CD4-positive, alpha-beta memory T cell (primary cell): ENCODE measurements around the gene ARHGAP21. TPM values are rescaled to one million over a fixed set of nuclear protein-coding genes. Genes with fewer than 3 reads are reported as not detected.

ENCODE experiments used
- CTCF ChIA-PET: fragments of 350-600 bp; sonication (Branson Sonifier 250); formaldehyde crosslinking; loops from one replicate; lab custom pipeline; 2021; ENCODE audit warnings: inconsistent platforms; ENCODE audit not compliant: partially characterized antibody; lab: Charles Lee
- POLR2A ChIA-PET: fragments of 350-600 bp; sonication (Branson Sonifier 250); formaldehyde crosslinking; loops from one replicate; lab custom pipeline; 2021; ENCODE audit not compliant: partially characterized antibody; lab: Charles Lee
- DNase-seq, 5 donors: peaks; one replicate each; pipeline versions ENCODE4 v3.0.0 to v3.0.0-alpha.2; 2020 to 2022; ENCODE audit warnings: mixed read lengths in 1 of 5
- H3K27ac ChIP-seq: one replicate; pipeline ENCODE4 v1.7.0; 2013; ENCODE audit warnings: low read depth, low read length
- H3K27me3 ChIP-seq: 2 replicates; pipeline ENCODE4 v1.7.0; 2013; ENCODE audit warnings: mild to moderate bottlenecking, low read length, moderate library complexity; ENCODE audit not compliant: insufficient read depth
- H3K36me3 ChIP-seq: 2 replicates; pipeline ENCODE4 v1.7.0; 2013; ENCODE audit warnings: mild to moderate bottlenecking, low read length, moderate library complexity; ENCODE audit not compliant: insufficient read depth
- H3K4me1 ChIP-seq: 2 replicates; pipeline ENCODE4 v1.7.0; 2013; ENCODE audit warnings: mild to moderate bottlenecking, low read length, moderate library complexity; ENCODE audit not compliant: insufficient read depth
- H3K4me3 ChIP-seq, 2 donors: one replicate each; pipeline ENCODE4 v1.7.0; 2013; ENCODE audit warnings: low read length in 2 of 2, mild to moderate bottlenecking in 1 of 2
- H3K9me3 ChIP-seq, 2 donors: one replicate each; pipeline ENCODE4 v1.7.0; 2013; ENCODE audit warnings: low read length in 2 of 2, control low read depth in 1 of 2; ENCODE audit not compliant: control insufficient read depth in 1 of 2
- H3K27ac Mint-ChIP-seq, 7 donors: one replicate each; pipeline ENCODE4 v1.8.0; 2020 to 2021; ENCODE audit warnings: mixed read lengths in 7 of 7, mild to moderate bottlenecking in 6 of 7, inconsistent platforms in 3 of 7, moderate library complexity in 3 of 7
- H3K27me3 Mint-ChIP-seq, 2 donors: one replicate each; pipeline ENCODE4 v1.8.0; 2020 to 2021; ENCODE audit warnings: mixed read lengths in 2 of 2
- H3K36me3 Mint-ChIP-seq, 2 donors: one replicate each; pipeline ENCODE4 v1.8.0; 2020 to 2021; ENCODE audit warnings: mixed read lengths in 2 of 2, inconsistent platforms in 1 of 2, mild to moderate bottlenecking in 1 of 2
- H3K4me1 Mint-ChIP-seq, 4 donors: one replicate each; pipeline ENCODE4 v1.8.0; 2020 to 2021; ENCODE audit warnings: mixed read lengths in 4 of 4, mild to moderate bottlenecking in 1 of 4
- H3K4me3 Mint-ChIP-seq, 8 donors: one replicate each; pipeline ENCODE4 v1.8.0; 2020 to 2021; ENCODE audit warnings: mixed read lengths in 8 of 8, mild to moderate bottlenecking in 7 of 8, moderate library complexity in 6 of 8, inconsistent platforms in 3 of 8
- H3K9me3 Mint-ChIP-seq, 8 donors: one replicate each; pipeline ENCODE4 v1.8.0; 2020 to 2021; ENCODE audit warnings: mixed read lengths in 8 of 8, mild to moderate bottlenecking in 5 of 8, inconsistent platforms in 3 of 8, moderate library complexity in 1 of 8
- intact Hi-C: fragments of 100-400 bp; cut with micrococcal nuclease; formaldehyde crosslinking; loops from one replicate; pipeline ENCODE4 v1.15.1; 2023
- polyA plus RNA-seq, 2 donors: library from polyadenylated mRNA; unstranded; fragments of 300-500 nt; fragmentation: Illumina TruSeq; gene quantifications; one replicate each; pipeline ENCODE4 v1.2.3, GENCODE V29; 2021
- total RNA-seq, 2 experiments: library from RNA; stranded (reverse); gene quantifications; one replicate each; pipeline ENCODE4 v1.2.3, GENCODE V29; 2021

ARHGAP21 gene
- total and polyA plus RNA-seq, 4 experiments from 2014 or later = 1.00 to 28.0 (median 14.2) TPM

GRCh38 chr10:24694086-24694485 lies 29.6 kb downstream of the ARHGAP21 start:
- Histone ChIP-seq H3K9me3 (no peaks in the 10 kb centered on the region), H3K27me3 (no peaks in the 10 kb centered on the region), H3K36me3 (no peaks in the 10 kb centered on the region), H3K27ac (no peak overlapping the region), H3K4me1 (no peaks in the 10 kb centered on the region), H3K4me3 (no peak overlapping the region)
- H3K27me3 Mint-ChIP-seq = no peaks in the 10 kb centered on the region
- no peak for DNase-seq
- no peak overlapping the region for H3K4me3 Mint-ChIP-seq
- CTCF ChIA-PET = no interaction called here
- POLR2A ChIA-PET = no interaction called here
- no peak overlapping the region for H3K27ac Mint-ChIP-seq
- H3K36me3 Mint-ChIP-seq = no peaks in the 10 kb centered on the region
- no peaks in the 10 kb centered on the region for H3K9me3 Mint-ChIP-seq
- peaks cover 0 to 3% (median 0%) of the 10 kb centered on the region in 4 donors for H3K4me1 Mint-ChIP-seq
- intact Hi-C loops = no loop called here

- H3K4me1 Mint-ChIP-seq = peaks cover 3 to 7% (median 5%) of the 10 kb centered on the region in 4 donors
- Histone ChIP-seq H3K9me3 (no peaks in the 10 kb centered on the region), H3K4me3 (no peak overlapping the region), H3K27ac (no peak overlapping the region), H3K36me3 (no peaks in the 10 kb centered on the region), H3K27me3 (no peaks in the 10 kb centered on the region), H3K4me1 (no peaks in the 10 kb centered on the region)
- H3K9me3 Mint-ChIP-seq = no peaks in the 10 kb centered on the region
- no peak overlapping the region for H3K4me3 Mint-ChIP-seq
- ChIA-PET POLR2A (no interaction called here), CTCF (no interaction called here)
- H3K36me3 Mint-ChIP-seq = no peaks in the 10 kb centered on the region
- no peak for DNase-seq
- intact Hi-C loops = no loop called here
- H3K27ac Mint-ChIP-seq = no peak overlapping the region
- no peaks in the 10 kb centered on the region for H3K27me3 Mint-ChIP-seq
These were observed 32.6 kb downstream of the ARHGAP21 start for GRCh38 chr10:24690961-24691512.

- no peak overlapping the region for H3K4me3 ChIP-seq
- Mint-ChIP-seq H3K9me3 (no peaks in the 10 kb centered on the region), H3K4me3 (no peak overlapping the region), H3K36me3 (no peaks in the 10 kb centered on the region), H3K27ac (no peak overlapping the region), H3K4me1 (peaks cover 3 to 7% (median 5%) of the 10 kb centered on the region in 4 donors), H3K27me3 (no peaks in the 10 kb centered on the region)
- POLR2A ChIA-PET = no interaction called here
- no peaks in the 10 kb centered on the region for H3K36me3 ChIP-seq
- intact Hi-C loops = no loop called here
- no peak for DNase-seq
- CTCF ChIA-PET = interaction anchor here (0.7 to 1.2 kb wide), 2 partner anchors 11 to 42 kb away, joined by 3 read pairs; no protein-coding TSS in a partner anchor
- no peak overlapping the region for H3K27ac ChIP-seq
- no peaks in the 10 kb centered on the region for H3K27me3 ChIP-seq
- no peaks in the 10 kb centered on the region for H3K9me3 ChIP-seq
- H3K4me1 ChIP-seq = no peaks in the 10 kb centered on the region
These were observed 37.6 kb downstream of the ARHGAP21 start for GRCh38 chr10:24685958-24686540.

GRCh38 chr10:24683554-24683953 lies 40.1 kb downstream of the ARHGAP21 start:
- Mint-ChIP-seq H3K27ac (no peak overlapping the region), H3K4me3 (no peak overlapping the region), H3K36me3 (no peaks in the 10 kb centered on the region), H3K4me1 (peaks cover 2 to 7% (median 4%) of the 10 kb centered on the region in 4 donors), H3K9me3 (peaks cover 0 to 3% (median 0%) of the 10 kb centered on the region in 8 donors), H3K27me3 (no peaks in the 10 kb centered on the region)
- H3K36me3 ChIP-seq = no peaks in the 10 kb centered on the region
- ChIA-PET CTCF (no interaction called here), POLR2A (no interaction called here)
- no peak overlapping the region for H3K27ac ChIP-seq
- H3K27me3 ChIP-seq = no peaks in the 10 kb centered on the region
- DNase-seq = no peak
- no peak overlapping the region for H3K4me3 ChIP-seq
- intact Hi-C loops = no loop called here
- no peaks in the 10 kb centered on the region for H3K4me1 ChIP-seq
- H3K9me3 ChIP-seq = no peaks in the 10 kb centered on the region

GRCh38 chr10:24681572-24682088 lies 42.1 kb downstream of the ARHGAP21 start:
- no peaks in the 10 kb centered on the region for H3K9me3 ChIP-seq
- H3K4me3 Mint-ChIP-seq = no peak overlapping the region
- H3K27me3 Mint-ChIP-seq = no peaks in the 10 kb centered on the region
- no peak overlapping the region for H3K27ac Mint-ChIP-seq
- no peaks in the 10 kb centered on the region for H3K27me3 ChIP-seq
- CTCF ChIA-PET = no interaction called here
- intact Hi-C loops = no loop called here
- POLR2A ChIA-PET = no interaction called here
- no peak overlapping the region for H3K4me3 ChIP-seq
- peaks cover 0 to 5% (median under 1%) of the 10 kb centered on the region in 4 donors for H3K4me1 Mint-ChIP-seq
- H3K36me3 Mint-ChIP-seq = peaks cover 0 to 3% of the 10 kb centered on the region in 2 donors
- no peak overlapping the region for H3K27ac ChIP-seq
- H3K36me3 ChIP-seq = no peaks in the 10 kb centered on the region
- no peaks in the 10 kb centered on the region for H3K4me1 ChIP-seq
- H3K9me3 Mint-ChIP-seq = peaks cover 0 to 4% (median 3%) of the 10 kb centered on the region in 8 donors
- DNase-seq = no peak

- no peak overlapping the region for H3K4me3 Mint-ChIP-seq
- no peaks in the 10 kb centered on the region for H3K36me3 ChIP-seq
- H3K9me3 ChIP-seq = no peaks in the 10 kb centered on the region
- H3K9me3 Mint-ChIP-seq = peaks cover 0 to 4% (median 3%) of the 10 kb centered on the region in 8 donors
- ChIA-PET POLR2A (no interaction called here), CTCF (no interaction called here)
- intact Hi-C loops = no loop called here
- peaks cover 0 to 5% (median under 1%) of the 10 kb centered on the region in 4 donors for H3K4me1 Mint-ChIP-seq
- peaks cover 0 to 3% of the 10 kb centered on the region in 2 donors for H3K36me3 Mint-ChIP-seq
- no peak for DNase-seq
- H3K27me3 ChIP-seq = no peaks in the 10 kb centered on the region
- no peaks in the 10 kb centered on the region for H3K4me1 ChIP-seq
- H3K4me3 ChIP-seq = no peak overlapping the region
- H3K27me3 Mint-ChIP-seq = no peaks in the 10 kb centered on the region
- H3K27ac ChIP-seq = no peak overlapping the region
- no peak overlapping the region for H3K27ac Mint-ChIP-seq
These were observed 42.8 kb downstream of the ARHGAP21 start for GRCh38 chr10:24680647-24681524.

GRCh38 chr10:24678757-24679156 lies 44.9 kb downstream of the ARHGAP21 start:
- DNase-seq = no peak
- Histone ChIP-seq H3K36me3 (no peaks in the 10 kb centered on the region), H3K4me3 (no peak overlapping the region), H3K9me3 (no peaks in the 10 kb centered on the region), H3K4me1 (no peaks in the 10 kb centered on the region), H3K27me3 (no peaks in the 10 kb centered on the region), H3K27ac (no peak overlapping the region)
- CTCF ChIA-PET = no interaction called here
- H3K36me3 Mint-ChIP-seq = peaks cover 0 to 3% of the 10 kb centered on the region in 2 donors
- intact Hi-C loops = no loop called here
- peaks cover 4 to 5% (median 4%) of the 10 kb centered on the region in 4 donors for H3K4me1 Mint-ChIP-seq
- peaks cover 0 to 4% (median 3%) of the 10 kb centered on the region in 8 donors for H3K9me3 Mint-ChIP-seq
- H3K27ac Mint-ChIP-seq = no peak overlapping the region
- POLR2A ChIA-PET = no interaction called here
- no peak overlapping the region for H3K4me3 Mint-ChIP-seq
- H3K27me3 Mint-ChIP-seq = no peaks in the 10 kb centered on the region
